Neural crest cell (in vitro differentiated cells): Measurements from ENCODE around the gene CCDC34. TPM values are rescaled to one million over a fixed set of nuclear protein-coding genes. Genes with fewer than 3 reads are reported as not detected.
A peak's percentile ranks its signal among the peaks of the same experiment; 100 is the strongest.

Experiments
- DNase-seq: peaks from one replicate; pipeline ENCODE4 v3.0.0; 2021; ENCODE audit warnings: low read depth, mixed read lengths, low spot score
- H3K27ac Mint-ChIP-seq: one replicate; pipeline ENCODE4 v1.8.0; 2021; ENCODE audit warnings: mild to moderate bottlenecking, mixed read lengths; ENCODE audit not compliant: unreplicated experiment
- H3K27me3 Mint-ChIP-seq: 2 replicates; pipeline ENCODE4 v1.8.0; 2021; ENCODE audit warnings: low read depth, mild to moderate bottlenecking, mixed read lengths
- H3K36me3 Mint-ChIP-seq: 2 replicates; pipeline ENCODE4 v1.8.0; 2021; ENCODE audit warnings: low read depth, mild to moderate bottlenecking, mixed read lengths
- H3K4me1 Mint-ChIP-seq: 2 replicates; pipeline ENCODE4 v1.8.0; 2021; ENCODE audit warnings: mixed read lengths
- H3K4me3 Mint-ChIP-seq: one replicate; pipeline ENCODE4 v1.8.0; 2021; ENCODE audit warnings: mild to moderate bottlenecking, mixed read lengths
- H3K9me3 Mint-ChIP-seq: 2 replicates; pipeline ENCODE4 v1.8.0; 2021; ENCODE audit warnings: mixed read lengths
- total RNA-seq: library from RNA; stranded (reverse); gene quantifications from 2 replicates; pipeline ENCODE4 v1.2.1, GENCODE V29; 2021
- TF ChIP-seq, protein P1 (sequence below): fragments of 200-600 bp; sonication (generic); conservative IDR thresholded peaks from 2 replicates; pipeline ENCODE4 v1.5.0; 2021; ENCODE audit warnings: antibody characterized with exemption, mild to moderate bottlenecking

CCDC34 gene
- total RNA-seq, 1 donor from 2014 or later = 38.6 TPM

DNA sequence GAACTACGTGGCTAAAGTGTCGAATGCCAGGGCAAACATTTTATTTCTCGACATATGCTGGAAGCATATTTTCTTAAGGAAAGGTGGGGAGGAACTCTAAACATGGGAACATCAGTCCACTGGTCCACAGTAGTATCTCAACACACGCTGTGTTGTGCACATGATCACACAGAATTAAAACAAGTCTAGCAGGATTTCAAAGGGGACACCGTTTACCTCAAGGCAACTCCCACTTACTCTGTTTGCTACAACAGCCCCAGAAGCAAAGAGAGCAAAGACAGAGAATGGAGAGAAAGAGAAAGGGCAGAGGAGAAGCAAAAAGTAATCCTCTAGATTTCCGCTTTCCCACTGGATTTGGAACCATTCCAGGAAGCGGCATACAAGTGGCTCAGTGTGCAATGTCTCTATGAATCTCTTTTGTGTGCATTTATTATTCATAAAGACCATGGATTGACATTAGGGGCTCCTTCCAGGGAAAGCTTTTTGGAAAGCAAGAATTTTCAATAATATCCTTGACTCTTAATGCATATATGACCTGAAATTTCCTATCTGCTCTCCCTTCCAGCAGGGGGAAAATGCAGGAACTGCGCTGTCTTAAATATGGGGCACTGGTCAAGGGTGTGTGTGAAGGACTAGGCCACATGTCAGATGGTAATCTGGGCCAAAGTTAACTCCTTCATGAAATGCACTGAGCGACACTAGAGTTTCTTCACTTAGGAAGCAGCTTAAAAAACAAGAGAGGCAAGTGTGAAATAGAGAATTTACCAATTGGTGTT is 34.8 kb upstream of the CCDC34 start:
- DNase-seq = no peak
- H3K4me1 Mint-ChIP-seq = peaks cover 50% of the 10 kb centered on the region
- TF ChIP-seq, protein P1, sequence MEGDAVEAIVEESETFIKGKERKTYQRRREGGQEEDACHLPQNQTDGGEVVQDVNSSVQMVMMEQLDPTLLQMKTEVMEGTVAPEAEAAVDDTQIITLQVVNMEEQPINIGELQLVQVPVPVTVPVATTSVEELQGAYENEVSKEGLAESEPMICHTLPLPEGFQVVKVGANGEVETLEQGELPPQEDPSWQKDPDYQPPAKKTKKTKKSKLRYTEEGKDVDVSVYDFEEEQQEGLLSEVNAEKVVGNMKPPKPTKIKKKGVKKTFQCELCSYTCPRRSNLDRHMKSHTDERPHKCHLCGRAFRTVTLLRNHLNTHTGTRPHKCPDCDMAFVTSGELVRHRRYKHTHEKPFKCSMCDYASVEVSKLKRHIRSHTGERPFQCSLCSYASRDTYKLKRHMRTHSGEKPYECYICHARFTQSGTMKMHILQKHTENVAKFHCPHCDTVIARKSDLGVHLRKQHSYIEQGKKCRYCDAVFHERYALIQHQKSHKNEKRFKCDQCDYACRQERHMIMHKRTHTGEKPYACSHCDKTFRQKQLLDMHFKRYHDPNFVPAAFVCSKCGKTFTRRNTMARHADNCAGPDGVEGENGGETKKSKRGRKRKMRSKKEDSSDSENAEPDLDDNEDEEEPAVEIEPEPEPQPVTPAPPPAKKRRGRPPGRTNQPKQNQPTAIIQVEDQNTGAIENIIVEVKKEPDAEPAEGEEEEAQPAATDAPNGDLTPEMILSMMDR = no peak
- H3K9me3 Mint-ChIP-seq = no peaks in the 10 kb centered on the region
- no peak overlapping the region for H3K4me3 Mint-ChIP-seq
- peak overlapping the region; percentile 83 for H3K27ac Mint-ChIP-seq
- peaks cover 6% of the 10 kb centered on the region for H3K36me3 Mint-ChIP-seq
- no peaks in the 10 kb centered on the region for H3K27me3 Mint-ChIP-seq

DNA sequence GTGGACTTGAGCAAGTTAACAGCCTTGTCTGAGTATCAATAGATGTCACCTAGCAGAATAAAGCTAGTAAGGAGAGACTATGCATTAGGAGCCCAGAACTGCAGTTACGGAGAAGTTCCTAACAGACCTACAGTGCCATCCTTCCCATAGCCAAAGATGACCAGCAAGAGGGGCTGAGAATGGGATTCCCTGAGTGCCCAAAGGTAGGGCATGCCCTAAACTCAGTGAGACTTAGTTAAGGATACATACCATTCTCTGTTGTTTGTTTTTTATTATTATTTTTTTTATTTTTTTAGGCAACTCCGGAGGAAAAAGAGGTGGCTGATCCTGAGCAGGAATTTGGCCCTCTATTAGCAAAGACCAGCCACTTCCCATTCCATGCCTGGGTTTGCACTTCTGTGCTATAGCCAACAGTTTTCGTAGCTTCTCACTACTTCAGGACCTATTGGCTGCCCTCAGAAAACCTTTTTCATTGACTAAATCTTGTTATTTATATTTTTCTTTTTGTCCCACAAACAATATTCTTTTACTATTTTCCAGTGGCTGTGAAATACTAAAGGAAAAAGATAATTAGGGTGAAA is 33.3 kb upstream of the CCDC34 start:
- DNase-seq = no peak
- Mint-ChIP-seq H3K36me3 (no peaks in the 10 kb centered on the region), H3K9me3 (no peaks in the 10 kb centered on the region), H3K27me3 (no peaks in the 10 kb centered on the region), H3K4me1 (peaks cover 64% of the 10 kb centered on the region), H3K4me3 (no peak overlapping the region), H3K27ac (no peak overlapping the region)
- TF ChIP-seq, protein P1 = no peak

DNA sequence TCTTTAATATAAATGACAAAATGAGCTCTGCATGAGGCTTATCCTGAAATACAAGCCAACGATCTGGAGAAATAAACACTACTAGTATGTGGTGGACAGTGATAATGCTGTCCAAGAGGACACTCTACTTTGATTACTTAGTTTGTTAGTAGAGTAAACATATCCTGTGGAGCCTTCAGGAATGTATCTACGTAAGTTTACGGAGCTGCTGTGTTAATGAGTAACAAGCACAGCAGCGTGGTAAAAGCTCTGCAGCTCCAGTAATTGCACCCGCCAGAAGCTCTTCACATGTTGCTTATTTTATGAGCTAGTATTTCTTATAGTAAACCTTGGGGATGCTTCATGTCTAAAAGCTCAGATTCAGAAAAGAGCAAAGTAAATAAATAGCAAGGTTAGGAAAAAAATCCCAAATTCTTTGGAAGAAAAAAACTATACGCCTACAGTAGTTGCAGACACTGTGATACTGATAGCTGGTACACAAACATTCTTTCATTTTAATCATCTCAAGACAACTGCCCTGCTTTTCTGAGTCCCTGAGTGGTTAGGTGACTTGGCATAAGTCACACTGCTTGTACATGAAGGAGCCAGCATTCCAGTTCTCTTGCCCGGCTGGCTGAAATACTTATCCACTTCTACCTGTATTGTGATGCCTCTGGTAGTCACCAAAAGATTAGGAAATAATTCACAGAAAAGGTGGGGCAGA is 32.7 kb upstream of the CCDC34 start:
- H3K27ac Mint-ChIP-seq = no peak overlapping the region
- no peaks in the 10 kb centered on the region for H3K36me3 Mint-ChIP-seq
- no peak overlapping the region for H3K4me3 Mint-ChIP-seq
- TF ChIP-seq, protein P1 = no peak
- H3K9me3 Mint-ChIP-seq = no peaks in the 10 kb centered on the region
- H3K4me1 Mint-ChIP-seq = peaks cover 71% of the 10 kb centered on the region
- DNase-seq = no peak
- H3K27me3 Mint-ChIP-seq = no peaks in the 10 kb centered on the region

DNA sequence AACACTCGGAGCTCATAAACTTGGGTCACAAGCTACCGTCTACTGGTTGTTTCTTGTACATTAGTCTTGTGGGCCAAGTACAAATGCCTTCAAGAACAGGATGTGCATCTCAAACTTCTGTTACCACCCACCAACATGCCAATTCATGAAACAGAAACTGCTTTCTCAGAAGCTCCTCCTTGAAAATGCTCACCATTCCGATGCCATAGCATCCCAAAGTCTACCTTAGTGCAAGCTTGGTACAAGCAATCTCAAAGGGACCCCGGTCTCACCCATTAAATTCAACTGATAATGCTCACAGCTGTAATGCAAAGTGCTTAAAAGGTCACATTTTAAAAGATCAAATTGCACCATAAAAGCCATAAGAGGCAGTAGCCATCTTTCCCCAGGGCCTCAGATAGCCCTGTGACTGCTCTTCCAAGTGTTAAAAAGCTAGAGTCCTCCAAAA is 31.8 kb upstream of the CCDC34 start:
- no peaks in the 10 kb centered on the region for H3K36me3 Mint-ChIP-seq
- no peaks in the 10 kb centered on the region for H3K27me3 Mint-ChIP-seq
- DNase-seq = no peak
- H3K4me1 Mint-ChIP-seq = peaks cover 79% of the 10 kb centered on the region
- H3K9me3 Mint-ChIP-seq = no peaks in the 10 kb centered on the region
- TF ChIP-seq, protein P1 = no peak
- no peak overlapping the region for H3K4me3 Mint-ChIP-seq
- H3K27ac Mint-ChIP-seq = no peak overlapping the region

DNA sequence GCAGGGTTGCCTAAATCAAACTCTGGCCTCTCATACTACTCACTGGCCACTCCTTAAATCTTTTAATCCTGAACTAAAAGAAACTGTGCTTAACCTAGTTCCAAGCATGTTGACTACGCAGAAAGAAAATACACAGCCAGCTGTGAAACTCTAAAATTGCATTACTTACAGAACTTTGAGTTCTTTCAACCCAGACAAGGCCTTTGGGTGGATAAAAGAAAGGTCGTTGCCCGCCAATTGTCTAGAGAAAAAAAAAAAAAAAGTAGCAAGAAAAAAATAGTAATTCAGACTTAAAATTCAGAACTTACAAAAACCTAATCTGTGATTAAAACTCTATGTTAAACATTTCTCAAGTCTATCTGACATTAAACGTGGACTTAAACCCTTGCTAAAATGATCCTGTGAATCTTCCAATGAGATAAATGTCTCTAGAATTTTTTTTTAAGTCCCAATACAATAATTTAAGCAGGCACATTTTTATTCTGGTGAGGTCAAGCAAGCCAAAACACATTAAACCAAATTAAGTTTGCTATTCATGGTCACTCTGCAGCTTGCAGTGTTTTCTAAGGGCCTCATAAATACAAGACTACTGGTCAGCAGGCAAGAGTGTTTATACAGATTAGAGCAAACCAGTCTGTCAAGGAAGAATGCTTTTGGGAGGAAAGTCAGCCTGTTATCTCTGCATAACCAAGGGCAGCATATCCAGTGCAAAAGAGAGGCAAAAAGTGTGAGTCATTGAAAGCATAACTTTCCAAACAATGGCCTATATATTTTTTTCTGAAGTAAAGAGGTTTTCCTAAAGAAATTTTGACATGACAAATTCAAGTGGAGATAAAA is 29.5 kb upstream of the CCDC34 start:
- Mint-ChIP-seq H3K4me3 (peak overlapping the region; percentile 61), H3K9me3 (no peaks in the 10 kb centered on the region), H3K4me1 (peaks cover 83% of the 10 kb centered on the region), H3K27ac (peak overlapping the region; percentile 31), H3K27me3 (no peaks in the 10 kb centered on the region), H3K36me3 (no peaks in the 10 kb centered on the region)
- TF ChIP-seq, protein P1 = no peak
- DNase-seq = no peak
